22Rv1 (cell line): Measurements from ENCODE around the gene FKBP5.
A peak's percentile ranks its signal among the peaks of the same experiment; 100 is the strongest.

Source experiments
- H3K27ac ChIP-seq: fragments of 450-650 bp; 2 replicates; pipeline ENCODE4 v1.5.1; 2017
- CTCF ChIP-seq: fragments of 450-650 bp; IDR thresholded peaks from 2 replicates; pipeline ENCODE4 v1.5.1; 2017; ENCODE audit warnings: mild to moderate bottlenecking
- ZFX ChIP-seq: fragments of 450-650 bp; IDR thresholded peaks from 2 replicates; pipeline ENCODE4 v1.6.1; 2017; ENCODE audit warnings: antibody characterized with exemption, borderline replicate concordance

The FKBP5 gene

GRCh38 chr6:35589201-35589739 lies 99.4 kb downstream of the FKBP5 start:
- TF ChIP-seq CTCF (no peak), ZFX (no peak)
- H3K27ac ChIP-seq = peak overlapping the region; percentile 46; the same call in 1 of the 2 replicates

DNA sequence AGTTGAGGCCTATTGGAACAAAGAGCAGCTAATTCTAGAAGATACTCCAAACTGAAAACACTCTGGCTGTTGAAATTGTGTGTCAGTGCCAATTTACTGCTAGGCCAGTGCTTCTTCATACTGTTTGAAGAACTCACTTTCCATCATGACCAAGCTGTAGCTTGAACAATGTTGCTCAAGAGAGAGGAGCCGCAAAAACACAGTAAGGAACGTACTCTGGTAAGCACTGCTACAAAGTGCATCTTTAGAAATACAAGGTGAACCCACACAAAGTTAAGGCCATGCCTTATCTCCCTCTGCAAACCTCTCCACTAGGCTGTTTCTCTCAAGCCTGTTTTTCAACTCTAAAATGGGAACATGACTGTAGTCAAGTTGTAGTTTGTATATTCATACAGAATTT lies 101.5 kb downstream of the FKBP5 start:
- H3K27ac ChIP-seq = peak overlapping the region; percentile 45
- TF ChIP-seq CTCF (no peak), ZFX (no peak)

GRCh38 chr6:35586542-35586941 lies 102.2 kb downstream of the FKBP5 start:
- TF ChIP-seq CTCF = no peak
- TF ChIP-seq ZFX = no peak
- H3K27ac ChIP-seq = peak overlapping the region; percentile 45

DNA sequence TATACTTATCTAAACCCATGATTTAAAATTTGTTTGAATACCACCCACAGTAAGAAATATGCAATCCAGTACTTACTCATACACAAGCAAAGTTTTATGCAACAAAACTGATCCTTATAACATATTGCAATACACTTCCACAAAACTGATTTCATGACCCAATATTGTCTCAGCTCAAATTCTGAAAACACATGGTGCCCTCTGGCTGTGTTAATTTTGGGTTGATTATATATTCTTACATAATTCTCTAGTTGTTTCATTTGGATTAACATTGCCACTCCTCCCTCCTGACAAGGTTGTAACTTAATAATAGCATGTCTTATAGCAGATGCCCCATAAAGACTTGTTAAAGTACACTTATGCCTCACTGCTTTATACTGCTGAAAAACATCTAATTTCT lies 103.1 kb downstream of the FKBP5 start:
- peak overlapping the region; percentile 45 for H3K27ac ChIP-seq
- TF ChIP-seq CTCF (no peak), ZFX (no peak)

- peak overlapping the region; percentile 45 for H3K27ac ChIP-seq
- TF ChIP-seq CTCF = peak; percentile 87
- TF ChIP-seq ZFX = no peak
These were observed 104.6 kb downstream of the FKBP5 start for GRCh38 chr6:35583893-35584688.

- H3K27ac ChIP-seq = 0 out of 2 replicates have a peak overlapping the region, but pooled peaks have one; percentile 45
- no peak for TF ChIP-seq ZFX
These were observed 106.4 kb downstream of the FKBP5 start for GRCh38 chr6:35582315-35582714.

GRCh38 chr6:35581633-35582032 lies 107.1 kb downstream of the FKBP5 start:
- no peak overlapping the region for H3K27ac ChIP-seq
- TF ChIP-seq CTCF = no peak
- TF ChIP-seq ZFX = no peak

DNA sequence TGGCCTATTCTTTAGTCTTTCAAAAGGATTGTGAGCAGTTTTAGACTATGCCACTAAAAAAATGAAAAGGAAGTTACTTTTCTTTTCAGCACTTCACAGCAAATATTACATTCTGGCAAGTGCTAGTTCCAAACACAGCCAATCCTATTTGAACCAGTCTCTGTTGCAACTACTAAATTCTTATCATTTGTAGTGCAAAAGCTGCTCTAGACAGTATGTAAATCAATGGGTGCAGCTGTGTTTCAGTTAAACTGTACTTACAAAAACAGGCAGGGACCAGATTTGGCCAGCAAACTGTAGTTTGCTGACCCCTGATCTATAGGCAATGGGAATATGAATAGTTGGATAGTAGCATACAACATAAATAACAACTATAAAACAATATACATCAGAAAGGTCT lies 107.9 kb downstream of the FKBP5 start:
- no peak overlapping the region for H3K27ac ChIP-seq
- TF ChIP-seq CTCF (no peak), ZFX (no peak)
